AG08396 (cell line): ENCODE data around the gene MYL12B.
"Not testable (repeated sequence)": the region's sequence is repeated elsewhere in the genome, so short reads cannot be mapped to it uniquely, and the experiment has no call there.

Source experiments
- DNase-seq: peaks from one replicate; pipeline ENCODE4 v3.0.0; 2012; ENCODE audit warnings: low spot score, mixed read lengths

The MYL12B gene

DNA sequence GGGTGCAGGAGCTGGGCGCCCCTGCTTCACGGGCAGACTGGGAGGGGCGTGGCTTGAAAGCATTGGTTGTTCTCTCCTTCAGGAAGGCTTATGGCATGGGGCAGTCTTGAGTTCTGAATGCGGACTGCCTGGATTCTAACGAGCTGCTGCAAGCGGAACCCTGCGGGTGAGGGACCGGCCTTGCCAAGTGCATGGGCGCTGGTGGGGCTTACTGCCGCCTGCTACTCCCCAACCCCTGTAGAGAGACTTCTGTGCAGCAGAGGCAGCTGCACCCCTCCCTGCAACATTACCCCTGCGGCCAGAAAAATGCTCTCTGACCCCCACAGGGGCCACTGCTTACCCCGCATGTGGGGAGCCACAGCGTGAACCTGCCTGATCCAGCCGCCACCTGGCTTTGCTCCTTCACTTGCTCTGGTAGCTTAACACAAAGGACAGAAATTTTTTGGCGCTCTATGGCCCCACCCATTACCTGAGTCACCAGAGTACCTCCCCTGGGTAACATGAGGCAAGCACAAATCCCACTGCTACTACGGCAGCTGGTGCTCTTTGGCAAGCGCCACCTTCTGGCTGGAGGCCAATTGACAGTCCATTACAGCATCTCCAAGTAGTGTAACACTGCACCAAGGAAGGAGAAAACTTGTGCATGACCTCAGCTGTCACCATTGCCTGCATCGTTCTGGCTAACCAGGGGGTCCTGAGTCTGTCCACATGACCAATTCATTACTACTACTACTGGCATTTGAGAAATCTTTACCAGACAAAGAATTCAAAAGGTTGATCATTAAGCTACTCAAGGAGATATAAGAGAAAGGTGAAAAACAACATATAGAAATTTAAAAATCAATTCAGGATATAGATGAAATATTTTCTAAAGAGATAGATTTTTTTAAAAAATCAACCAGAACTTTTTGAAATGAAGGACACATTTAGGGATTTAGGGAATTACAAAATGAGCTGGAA, 35.4 kb downstream of the MYL12B start:
- peak; percentile 35 for DNase-seq

DNA sequence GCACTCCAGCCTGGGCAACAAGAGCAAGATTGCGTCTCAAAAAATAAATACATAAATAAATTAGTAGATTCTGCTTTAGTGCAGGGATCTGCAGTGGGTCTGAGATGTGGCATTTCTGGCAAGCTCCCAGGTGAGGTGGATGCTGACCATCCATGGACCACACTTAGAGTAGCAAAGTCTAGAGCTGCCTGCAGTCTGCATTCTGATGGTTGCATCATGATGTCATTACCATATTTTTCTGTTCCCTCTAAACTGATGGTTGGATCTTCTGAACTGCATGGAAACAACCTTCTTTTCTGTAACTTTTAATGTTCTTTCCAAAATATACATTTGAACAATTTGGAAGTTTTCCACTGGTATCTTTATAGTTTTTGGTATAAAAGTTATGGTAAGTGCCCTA, 42.9 kb downstream of the MYL12B start:
- no peak for DNase-seq

DNA sequence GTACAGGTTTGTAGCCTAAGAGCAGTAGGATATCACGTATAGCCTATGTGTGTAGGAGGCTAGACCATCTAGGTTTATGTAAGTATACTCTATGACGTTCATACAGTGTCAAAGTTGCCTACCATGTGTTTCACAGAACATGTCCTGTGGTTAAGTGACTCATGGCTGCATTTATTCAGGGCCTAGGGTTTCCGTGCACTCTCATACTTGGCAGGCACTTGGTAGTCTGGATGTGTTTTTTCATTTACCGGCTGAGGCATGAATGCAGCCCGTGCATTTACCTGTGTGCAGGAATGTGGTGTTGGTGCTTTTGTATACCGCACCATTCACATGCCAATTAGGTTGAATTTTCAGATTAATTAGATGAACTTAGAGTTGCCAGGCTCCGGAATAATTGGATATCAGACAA, 43.4 kb downstream of the MYL12B start:
- DNase-seq: peak; percentile 85

DNA sequence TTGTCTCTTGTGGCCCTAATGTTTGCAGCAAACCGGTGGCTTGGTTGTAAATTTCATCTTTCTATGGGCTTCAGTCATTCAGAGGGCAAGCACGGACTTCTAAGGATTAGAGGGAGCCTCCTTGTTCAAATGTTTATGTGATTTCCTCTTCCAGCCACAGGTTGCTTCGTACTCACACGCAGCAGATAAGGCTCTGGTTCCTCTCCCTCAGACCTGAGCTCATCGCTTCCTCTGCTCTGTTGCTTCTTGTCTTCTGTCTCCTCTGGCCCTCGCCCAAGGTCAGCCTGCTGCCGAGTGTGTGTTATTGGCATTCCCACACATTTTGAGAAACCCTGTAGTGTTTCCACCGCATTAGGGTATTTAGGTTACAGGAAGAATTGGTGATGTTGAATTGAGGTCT, 44.0 kb downstream of the MYL12B start:
- DNase-seq: no peak

DNA sequence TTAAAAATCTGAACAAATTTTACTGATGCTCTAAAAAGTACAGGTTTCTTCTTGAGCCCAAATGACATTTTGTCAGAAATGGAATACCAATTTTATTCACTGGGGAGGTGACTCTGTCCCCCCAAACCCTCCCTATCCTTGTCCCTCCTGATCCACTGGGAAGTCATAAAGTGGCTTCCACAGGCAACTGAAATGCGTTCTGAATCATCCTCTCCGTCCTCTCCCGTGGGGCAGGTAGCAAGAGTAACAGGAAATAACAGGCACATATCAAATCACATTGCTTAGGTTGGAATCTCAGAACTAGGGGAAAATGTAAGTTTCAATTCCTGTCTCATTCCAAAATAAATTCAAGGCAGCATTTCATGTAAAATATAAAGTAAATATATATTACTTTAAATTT, 44.5 kb downstream of the MYL12B start:
- no peak for DNase-seq

DNA sequence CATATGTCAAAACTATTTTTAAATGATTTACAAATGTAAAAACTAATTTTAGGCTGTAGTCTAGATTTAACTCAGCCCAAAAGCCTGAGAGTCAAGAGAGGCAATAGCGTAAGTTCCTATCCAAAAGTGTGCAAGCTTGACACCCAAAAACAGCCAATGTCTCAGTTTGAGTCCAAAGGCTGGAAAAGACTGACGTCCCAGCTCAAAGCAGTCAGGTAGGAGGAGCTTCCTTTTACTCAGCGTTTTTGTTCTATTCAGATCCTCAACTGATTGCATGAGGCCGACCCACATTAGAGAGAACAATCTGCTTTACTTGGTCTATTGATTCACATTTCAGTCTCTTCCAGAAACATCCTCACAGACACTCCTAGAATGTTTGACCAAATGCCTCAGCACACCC, 51.8 kb downstream of the MYL12B start:
- DNase-seq: no peak

DNA sequence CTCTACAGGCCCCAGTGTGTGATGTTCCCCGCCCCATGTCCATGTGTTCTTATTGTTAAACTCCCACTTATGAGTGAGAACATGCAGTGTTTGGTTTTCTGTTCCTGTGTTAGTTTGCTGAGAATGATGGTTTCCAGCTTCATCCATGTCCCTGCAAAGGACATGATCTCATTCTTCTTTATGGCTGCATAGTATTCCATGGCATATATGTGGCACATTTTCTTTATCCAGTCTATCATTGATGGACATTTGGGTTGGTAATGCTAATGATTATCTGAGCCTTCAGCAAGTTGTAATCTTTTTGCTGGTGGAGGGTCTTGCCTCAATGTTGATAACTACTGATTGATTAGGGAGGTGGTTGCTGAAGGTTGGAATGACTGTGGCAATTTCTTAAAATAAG, 53.4 kb downstream of the MYL12B start:
- DNase-seq: not testable (repeated sequence)

DNA sequence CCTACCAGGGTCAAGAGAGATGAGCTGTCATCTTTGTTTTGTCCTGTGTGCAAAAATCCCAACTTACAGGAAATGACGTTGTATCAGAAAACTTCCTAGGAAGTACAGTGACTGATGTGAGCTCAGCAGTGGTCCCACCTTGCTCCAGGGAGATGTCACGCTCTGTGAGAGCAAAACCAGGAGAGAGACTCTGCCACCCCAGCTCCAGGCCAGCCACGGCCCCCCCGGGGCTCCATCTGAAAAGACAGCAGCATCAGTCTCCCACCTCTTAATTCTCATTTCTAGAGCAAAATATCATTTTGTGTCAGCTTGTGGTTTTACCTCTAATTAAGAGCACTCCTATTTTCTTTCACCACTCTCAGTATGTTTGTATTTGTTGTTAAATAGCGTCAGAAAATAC, 57.5 kb downstream of the MYL12B start:
- no peak for DNase-seq

DNA sequence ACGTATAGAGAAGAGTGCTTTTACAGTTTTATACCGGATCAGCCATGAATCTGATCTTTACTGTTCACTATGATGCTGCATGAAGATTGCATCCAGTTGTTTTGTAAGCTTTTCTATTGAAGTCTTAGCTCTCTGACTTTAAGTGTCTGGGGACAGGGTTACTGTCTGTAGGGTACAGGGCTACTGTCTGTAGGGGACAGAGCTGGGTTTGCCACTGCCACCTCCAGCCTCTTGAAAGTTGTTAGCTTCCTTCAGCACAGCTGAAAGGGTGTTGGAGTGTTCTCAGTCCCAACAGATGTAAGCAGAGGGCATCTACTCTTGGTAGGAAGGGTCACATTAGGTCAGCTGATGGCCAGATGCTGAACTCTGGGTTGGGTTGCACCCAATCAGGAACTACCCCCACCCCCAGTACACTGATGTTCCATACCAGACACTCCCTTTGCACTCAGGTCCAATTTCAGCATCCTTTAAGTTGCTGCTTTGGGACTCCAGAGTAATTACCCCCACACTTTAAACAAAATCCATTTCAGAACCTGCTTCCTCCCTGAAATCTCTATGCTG, 58.0 kb downstream of the MYL12B start:
- no peak for DNase-seq

DNA sequence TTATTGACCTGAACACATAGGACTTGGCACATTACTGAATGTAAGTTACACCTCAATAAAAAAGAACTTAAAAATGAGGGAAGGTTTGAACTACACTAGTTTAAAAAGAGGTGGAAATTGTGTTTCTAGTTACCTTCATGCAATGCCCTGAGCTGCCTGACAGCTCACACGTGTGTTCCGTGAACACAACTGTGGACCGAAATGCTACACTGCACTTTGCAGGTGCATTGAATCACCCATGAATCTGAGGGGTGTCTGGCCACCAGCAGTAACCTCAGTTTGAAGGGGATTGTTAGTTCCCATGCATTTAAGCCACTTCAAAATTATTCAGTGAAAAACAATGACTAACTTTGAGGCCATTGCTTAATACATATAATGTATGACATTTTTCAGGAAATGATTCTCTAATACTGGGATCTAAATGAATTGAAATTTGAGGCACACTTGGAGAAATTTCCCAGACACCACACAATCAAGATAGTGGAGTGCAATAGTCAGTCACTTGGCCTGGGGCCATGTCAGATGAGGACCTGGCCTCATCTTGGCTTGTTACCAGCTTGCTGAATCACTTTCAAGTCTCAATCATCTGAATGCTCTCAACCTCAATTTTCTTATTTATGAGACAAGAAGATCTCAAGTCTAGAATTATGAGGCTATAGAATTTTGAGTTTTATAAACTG, 59.3 kb downstream of the MYL12B start:
- DNase-seq: peak; percentile 35

DNA sequence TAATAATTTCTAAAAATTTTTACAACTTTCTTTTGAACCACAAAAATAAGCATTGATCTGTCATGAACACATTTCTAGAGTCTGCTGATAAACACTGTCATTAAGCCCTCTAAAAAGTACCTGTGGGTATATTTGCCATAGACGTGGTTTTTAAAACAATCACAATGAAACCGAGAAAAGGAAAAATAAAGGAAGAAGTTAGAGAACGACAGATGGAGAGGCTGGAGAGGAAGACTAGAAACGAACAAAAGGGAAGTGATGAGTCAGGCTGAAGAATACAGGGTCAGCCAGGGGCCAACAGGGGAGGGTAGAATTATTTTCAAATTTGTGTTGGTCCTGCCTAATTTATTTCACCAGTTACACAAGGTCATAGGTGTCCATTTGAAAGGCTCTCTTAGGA, 62.0 kb downstream of the MYL12B start:
- DNase-seq: no peak
